ENCODE measurements around the gene TNFRSF1A. TPM values are rescaled to one million over a fixed set of nuclear protein-coding genes. Genes with fewer than 3 reads are reported as not detected.

Gene TNFRSF1A
- total and polyA plus RNA-seq, 2 of the 13 experiments (the other 11 are each of a cell fraction or from before 2014, with no cell fraction given) = 41.5 to 61.2 TPM

GRCh38 chr12:6384499-6385436, 42.9 kb upstream of the TNFRSF1A start (continued):
- TF ChIP-seq, protein P1, sequence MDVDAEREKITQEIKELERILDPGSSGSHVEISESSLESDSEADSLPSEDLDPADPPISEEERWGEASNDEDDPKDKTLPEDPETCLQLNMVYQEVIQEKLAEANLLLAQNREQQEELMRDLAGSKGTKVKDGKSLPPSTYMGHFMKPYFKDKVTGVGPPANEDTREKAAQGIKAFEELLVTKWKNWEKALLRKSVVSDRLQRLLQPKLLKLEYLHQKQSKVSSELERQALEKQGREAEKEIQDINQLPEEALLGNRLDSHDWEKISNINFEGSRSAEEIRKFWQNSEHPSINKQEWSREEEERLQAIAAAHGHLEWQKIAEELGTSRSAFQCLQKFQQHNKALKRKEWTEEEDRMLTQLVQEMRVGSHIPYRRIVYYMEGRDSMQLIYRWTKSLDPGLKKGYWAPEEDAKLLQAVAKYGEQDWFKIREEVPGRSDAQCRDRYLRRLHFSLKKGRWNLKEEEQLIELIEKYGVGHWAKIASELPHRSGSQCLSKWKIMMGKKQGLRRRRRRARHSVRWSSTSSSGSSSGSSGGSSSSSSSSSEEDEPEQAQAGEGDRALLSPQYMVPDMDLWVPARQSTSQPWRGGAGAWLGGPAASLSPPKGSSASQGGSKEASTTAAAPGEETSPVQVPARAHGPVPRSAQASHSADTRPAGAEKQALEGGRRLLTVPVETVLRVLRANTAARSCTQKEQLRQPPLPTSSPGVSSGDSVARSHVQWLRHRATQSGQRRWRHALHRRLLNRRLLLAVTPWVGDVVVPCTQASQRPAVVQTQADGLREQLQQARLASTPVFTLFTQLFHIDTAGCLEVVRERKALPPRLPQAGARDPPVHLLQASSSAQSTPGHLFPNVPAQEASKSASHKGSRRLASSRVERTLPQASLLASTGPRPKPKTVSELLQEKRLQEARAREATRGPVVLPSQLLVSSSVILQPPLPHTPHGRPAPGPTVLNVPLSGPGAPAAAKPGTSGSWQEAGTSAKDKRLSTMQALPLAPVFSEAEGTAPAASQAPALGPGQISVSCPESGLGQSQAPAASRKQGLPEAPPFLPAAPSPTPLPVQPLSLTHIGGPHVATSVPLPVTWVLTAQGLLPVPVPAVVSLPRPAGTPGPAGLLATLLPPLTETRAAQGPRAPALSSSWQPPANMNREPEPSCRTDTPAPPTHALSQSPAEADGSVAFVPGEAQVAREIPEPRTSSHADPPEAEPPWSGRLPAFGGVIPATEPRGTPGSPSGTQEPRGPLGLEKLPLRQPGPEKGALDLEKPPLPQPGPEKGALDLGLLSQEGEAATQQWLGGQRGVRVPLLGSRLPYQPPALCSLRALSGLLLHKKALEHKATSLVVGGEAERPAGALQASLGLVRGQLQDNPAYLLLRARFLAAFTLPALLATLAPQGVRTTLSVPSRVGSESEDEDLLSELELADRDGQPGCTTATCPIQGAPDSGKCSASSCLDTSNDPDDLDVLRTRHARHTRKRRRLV (CRISPR knock-in tag; IDR thresholded peaks at IDR 0.05) = 0 out of 2 replicates have a peak, but pooled peaks have one; percentile 71
- TF ChIP-seq PCBP1 (IDR thresholded peaks at IDR 0.05; ENCODE audit: borderline replicate concordance, low read depth, low read length) = no peak
- TF ChIP-seq, protein P2, sequence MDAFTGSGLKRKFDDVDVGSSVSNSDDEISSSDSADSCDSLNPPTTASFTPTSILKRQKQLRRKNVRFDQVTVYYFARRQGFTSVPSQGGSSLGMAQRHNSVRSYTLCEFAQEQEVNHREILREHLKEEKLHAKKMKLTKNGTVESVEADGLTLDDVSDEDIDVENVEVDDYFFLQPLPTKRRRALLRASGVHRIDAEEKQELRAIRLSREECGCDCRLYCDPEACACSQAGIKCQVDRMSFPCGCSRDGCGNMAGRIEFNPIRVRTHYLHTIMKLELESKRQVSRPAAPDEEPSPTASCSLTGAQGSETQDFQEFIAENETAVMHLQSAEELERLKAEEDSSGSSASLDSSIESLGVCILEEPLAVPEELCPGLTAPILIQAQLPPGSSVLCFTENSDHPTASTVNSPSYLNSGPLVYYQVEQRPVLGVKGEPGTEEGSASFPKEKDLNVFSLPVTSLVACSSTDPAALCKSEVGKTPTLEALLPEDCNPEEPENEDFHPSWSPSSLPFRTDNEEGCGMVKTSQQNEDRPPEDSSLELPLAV (CRISPR knock-in tag; conservative IDR thresholded peaks at IDR 0.05; ENCODE audit: low read depth) = no peak
- peak; percentile 10; the same call in 1 of the 2 replicates for TF ChIP-seq SALL1 (CRISPR knock-in tag; IDR thresholded peaks at IDR 0.05)
- no peak for TF ChIP-seq ATF1 (CRISPR knock-in tag; IDR thresholded peaks at IDR 0.05)
- TF ChIP-seq KLF13 (CRISPR knock-in tag; IDR thresholded peaks at IDR 0.05) = no peak
- TF ChIP-seq ZBTB14 (CRISPR knock-in tag; IDR thresholded peaks at IDR 0.05) = peak; percentile 35; the same call in 1 of the 2 replicates
- 0 out of 2 replicates have a peak, but pooled peaks have one; percentile 45 for TF ChIP-seq ZFP90 (CRISPR knock-in tag; IDR thresholded peaks at IDR 0.05; ENCODE audit: borderline replicate concordance)
- TF ChIP-seq PAF1 (CRISPR knock-in tag; IDR thresholded peaks at IDR 0.05) = 0 out of 2 replicates have a peak, but pooled peaks have one; percentile 28
- TF ChIP-seq PTBP1 (IDR thresholded peaks at IDR 0.05; ENCODE audit: low read depth, low read length, poor library complexity, severe bottlenecking) = peak; percentile 8
- 0 out of 2 replicates have a peak, but pooled peaks have one; percentile 7 for TF ChIP-seq ARID5B (CRISPR knock-in tag; IDR thresholded peaks at IDR 0.05)
- no peak for TF ChIP-seq POGK (CRISPR knock-in tag; conservative IDR thresholded peaks at IDR 0.05)
- no peak for TF ChIP-seq FOXO1 (CRISPR knock-in tag; IDR thresholded peaks at IDR 0.05)
